Body of pancreas (tissue), 4 donors: Measurements from ENCODE around the gene RAPGEF1. TPM values are rescaled to one million over a fixed set of nuclear protein-coding genes. Genes with fewer than 3 reads are reported as not detected.
"Not testable (repeated sequence)": the region's sequence is repeated elsewhere in the genome, so short reads cannot be mapped to it uniquely, and the experiment has no call there.

Source experiments
- ATAC-seq: fragments of 150-250 bp; one replicate; pipeline ENCODE4 v1.9.1; 2016
- DNase-seq, 4 donors: peaks; one replicate each; pipeline ENCODE4 v3.0.0-alpha.2; 2019
- H3K27ac ChIP-seq, 4 donors: fragments of 200-600 bp; sonication (generic); 1 replicate in 3 of 4; 2 replicates in 1 of 4; pipeline versions ENCODE4 v1.5.1 to v1.6.1; 2016 to 2019; ENCODE audit warnings: mild to moderate bottlenecking in 1 of 4, mixed read lengths in 1 of 4, moderate library complexity in 1 of 4
- H3K27me3 ChIP-seq, 2 donors: fragments of 200-600 bp; sonication (generic); one replicate each; pipeline ENCODE4 v1.6.0; 2016; ENCODE audit warnings: mild to moderate bottlenecking in 1 of 2
- H3K36me3 ChIP-seq, 2 donors: fragments of 200-600 bp; sonication (generic); replicated peaks in 1 of 2; 2 replicates each; pipeline ENCODE4 v1.5.1; 2016; ENCODE audit warnings: low read depth in 2 of 2; ENCODE audit not compliant: insufficient read depth in 1 of 2
- H3K4me1 ChIP-seq: fragments of 200-600 bp; sonication (generic); one replicate; pipeline ENCODE4 v1.6.0; 2016
- H3K4me3 ChIP-seq, 2 donors: fragments of 200-600 bp; sonication (generic); 1 replicate in 1 of 2; 2 replicates in 1 of 2; pipeline ENCODE4 v1.5.1; 2016 to 2019
- H3K9me3 ChIP-seq, 3 donors: fragments of 200-600 bp; sonication (generic); 1 replicate in 2 of 3; 2 replicates in 1 of 3; pipeline ENCODE4 v1.5.1; 2016
- POLR2A ChIP-seq, 3 donors: fragments of 450-650 bp; IDR thresholded peaks; one replicate each; pipeline ENCODE4 v1.6.1; 2016; ENCODE audit warnings: antibody characterized with exemption in 3 of 3, mild to moderate bottlenecking in 2 of 3
- WGBS, 2 donors: methylation state at CpG; one replicate each; pipeline ENCODE4 v1.1.5; 2017; 5-methylcytosine and 5-hydroxymethylcytosine counted together
- intact Hi-C: fragments of 100-400 bp; cut with DNase I; formaldehyde crosslinking; loops from one replicate; pipeline ENCODE4 v1.15.1; 2023
- total RNA-seq, 2 donors: library from RNA; depleted of rRNA; stranded (reverse); fragments of >200 nt; gene quantifications; one replicate each; pipeline ENCODE4 v1.1.0, GENCODE V29; 2016
- TF ChIP-seq, protein P1 (sequence below), 7 experiments: fragments of 450-650 bp in 4 of 7; fragments of 200-600 bp in 3 of 7; sonication (generic) in 3 of 7; IDR thresholded peaks; one replicate each; pipeline ENCODE4 v1.5.1; 2016 to 2019; ENCODE audit warnings: antibody characterized with exemption in 7 of 7

The RAPGEF1 gene
- total RNA-seq, 2 donors from 2014 or later, result 30.1 to 70.5 TPM

GRCh38 chr9:131666774-131667173, 73.1 kb downstream of the RAPGEF1 start:
- DNase-seq (no peak), ATAC-seq (no peak)
- no peak overlapping the region for H3K27ac ChIP-seq
- no peak overlapping the region for H3K4me3 ChIP-seq
- intact Hi-C loops, result no loop called here
- TF ChIP-seq POLR2A (IDR thresholded peaks at IDR 0.05), result no peak
- no peaks in the 10 kb centered on the region for H3K36me3 ChIP-seq
- 86 to 97% methylated on average over 8 of the region's 8 CpGs for WGBS, 2 donors
- peaks cover 36% of the 10 kb centered on the region for H3K4me1 ChIP-seq
- no peaks in the 10 kb centered on the region for H3K27me3 ChIP-seq
- no peaks in the 10 kb centered on the region for H3K9me3 ChIP-seq

DNA sequence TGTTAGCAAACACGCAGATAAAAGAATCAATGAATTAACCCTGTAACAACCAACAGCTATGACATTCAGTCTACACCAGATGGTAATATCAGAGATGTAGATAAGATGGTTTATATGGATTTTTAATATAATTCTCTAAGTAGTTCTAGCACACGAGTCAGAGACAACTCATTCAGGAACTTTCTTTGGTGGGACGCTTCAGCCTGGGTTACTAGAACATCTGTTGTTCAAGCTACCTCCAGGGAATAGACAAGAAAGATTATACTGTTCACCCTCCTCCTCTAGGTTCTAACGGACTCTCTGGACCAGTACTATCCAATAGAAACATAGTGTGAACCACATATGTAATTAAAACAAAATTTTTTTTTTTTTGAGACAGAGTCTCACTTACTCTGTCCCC, 73.8 kb downstream of the RAPGEF1 start:
- intact Hi-C loops, result no loop called here
- Histone ChIP-seq H3K27me3 (no peaks in the 10 kb centered on the region), H3K36me3 (no peaks in the 10 kb centered on the region), H3K9me3 (no peaks in the 10 kb centered on the region), H3K27ac (no peak overlapping the region), H3K4me3 (no peak overlapping the region), H3K4me1 (peaks cover 36% of the 10 kb centered on the region)
- 30 to 35% methylated on average over 4 of the region's 4 CpGs for WGBS, 2 donors
- DNase-seq (no peak), ATAC-seq (no peak)
- TF ChIP-seq, protein P1, sequence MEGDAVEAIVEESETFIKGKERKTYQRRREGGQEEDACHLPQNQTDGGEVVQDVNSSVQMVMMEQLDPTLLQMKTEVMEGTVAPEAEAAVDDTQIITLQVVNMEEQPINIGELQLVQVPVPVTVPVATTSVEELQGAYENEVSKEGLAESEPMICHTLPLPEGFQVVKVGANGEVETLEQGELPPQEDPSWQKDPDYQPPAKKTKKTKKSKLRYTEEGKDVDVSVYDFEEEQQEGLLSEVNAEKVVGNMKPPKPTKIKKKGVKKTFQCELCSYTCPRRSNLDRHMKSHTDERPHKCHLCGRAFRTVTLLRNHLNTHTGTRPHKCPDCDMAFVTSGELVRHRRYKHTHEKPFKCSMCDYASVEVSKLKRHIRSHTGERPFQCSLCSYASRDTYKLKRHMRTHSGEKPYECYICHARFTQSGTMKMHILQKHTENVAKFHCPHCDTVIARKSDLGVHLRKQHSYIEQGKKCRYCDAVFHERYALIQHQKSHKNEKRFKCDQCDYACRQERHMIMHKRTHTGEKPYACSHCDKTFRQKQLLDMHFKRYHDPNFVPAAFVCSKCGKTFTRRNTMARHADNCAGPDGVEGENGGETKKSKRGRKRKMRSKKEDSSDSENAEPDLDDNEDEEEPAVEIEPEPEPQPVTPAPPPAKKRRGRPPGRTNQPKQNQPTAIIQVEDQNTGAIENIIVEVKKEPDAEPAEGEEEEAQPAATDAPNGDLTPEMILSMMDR (IDR thresholded peaks at IDR 0.05), result no peak
- no peak for TF ChIP-seq POLR2A (IDR thresholded peaks at IDR 0.05)

- intact Hi-C loops, result no loop called here
- Histone ChIP-seq H3K4me1 (peaks cover 34% of the 10 kb centered on the region), H3K9me3 (no peaks in the 10 kb centered on the region), H3K4me3 (no peak overlapping the region), H3K27me3 (no peaks in the 10 kb centered on the region), H3K36me3 (no peaks in the 10 kb centered on the region), H3K27ac (no peak overlapping the region)
- DNase-seq, result no peak
- no peak for ATAC-seq
- WGBS, 2 donors, result 76 to 80% methylated on average over 5 of the region's 5 CpGs
- TF ChIP-seq POLR2A (IDR thresholded peaks at IDR 0.05), result no peak
- TF ChIP-seq, protein P1 (IDR thresholded peaks at IDR 0.05), result no peak
Measured at GRCh38 chr9:131663288-131663687, 76.6 kb downstream of the RAPGEF1 start.

DNA sequence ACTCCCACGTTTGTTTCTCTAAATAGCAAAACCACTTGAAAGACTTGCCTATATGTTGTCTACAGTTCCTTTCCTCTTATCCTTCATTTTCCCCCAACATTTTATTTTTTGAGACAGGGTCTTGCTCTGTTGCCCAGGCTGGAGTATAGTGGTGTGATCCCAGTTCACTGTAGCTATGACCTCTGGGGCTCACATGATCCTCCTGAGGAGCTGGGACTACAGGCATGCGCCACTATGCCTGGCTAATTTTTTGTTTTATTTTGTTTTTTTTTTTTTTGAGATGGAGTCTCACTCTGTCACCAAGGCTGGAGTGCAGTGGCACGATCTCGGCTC, 77.6 kb downstream of the RAPGEF1 start:
- H3K36me3 ChIP-seq, H3K4me3 ChIP-seq, ATAC-seq, H3K27ac ChIP-seq, H3K27me3 ChIP-seq, H3K9me3 ChIP-seq, DNase-seq, intact Hi-C loops: not testable (repeated sequence)
- H3K4me1 ChIP-seq, result peaks cover 42% of the 10 kb centered on the region
- 83 to 90% methylated on average over 4 of the region's 4 CpGs for WGBS, 2 donors

- TF ChIP-seq POLR2A (IDR thresholded peaks at IDR 0.05), result no peak
- TF ChIP-seq, protein P1 (IDR thresholded peaks at IDR 0.05), result no peak
- no peak for ATAC-seq
Measured at GRCh38 chr9:131661568-131662288, 78.1 kb downstream of the RAPGEF1 start.

More at GRCh38 chr9:131661568-131662288, 78.1 kb downstream of the RAPGEF1 start:
- Histone ChIP-seq H3K27ac (no peak overlapping the region), H3K4me3 (no peak overlapping the region), H3K36me3 (no peaks in the 10 kb centered on the region), H3K4me1 (peaks cover 42% of the 10 kb centered on the region), H3K27me3 (no peaks in the 10 kb centered on the region), H3K9me3 (no peaks in the 10 kb centered on the region)
- intact Hi-C loops, result no loop called here
- WGBS, 2 donors, result 86 to 87% methylated on average over 6 of the region's 6 CpGs
- no peak for DNase-seq
